ENCODE measurements around the gene FBXL17. TPM values are rescaled to one million over a fixed set of nuclear protein-coding genes. Genes with fewer than 3 reads are reported as not detected.

The FBXL17 gene
- total RNA-seq, 1 experiment from 2014 or later = 3.5 TPM

- ChIA-PET CTCF (interaction anchor here (1.6 kb wide), 1 partner anchor 84 kb away, joined by 20 read pairs; no protein-coding TSS in a partner anchor), POLR2A (no interaction called here)
- Mint-ChIP-seq H3K9me3 (no peaks in the 10 kb centered on the region), H3K36me3 (no peaks in the 10 kb centered on the region), H3K27me3 (ENCODE audit: low read depth) (no peaks in the 10 kb centered on the region), H3K4me3 (no peak overlapping the region), H3K4me1 (no peaks in the 10 kb centered on the region), H3K27ac (no peak overlapping the region)
- DNase-seq (ENCODE audit: low spot score) (no peak), ATAC-seq (no peak)
- TF ChIP-seq, protein P1, sequence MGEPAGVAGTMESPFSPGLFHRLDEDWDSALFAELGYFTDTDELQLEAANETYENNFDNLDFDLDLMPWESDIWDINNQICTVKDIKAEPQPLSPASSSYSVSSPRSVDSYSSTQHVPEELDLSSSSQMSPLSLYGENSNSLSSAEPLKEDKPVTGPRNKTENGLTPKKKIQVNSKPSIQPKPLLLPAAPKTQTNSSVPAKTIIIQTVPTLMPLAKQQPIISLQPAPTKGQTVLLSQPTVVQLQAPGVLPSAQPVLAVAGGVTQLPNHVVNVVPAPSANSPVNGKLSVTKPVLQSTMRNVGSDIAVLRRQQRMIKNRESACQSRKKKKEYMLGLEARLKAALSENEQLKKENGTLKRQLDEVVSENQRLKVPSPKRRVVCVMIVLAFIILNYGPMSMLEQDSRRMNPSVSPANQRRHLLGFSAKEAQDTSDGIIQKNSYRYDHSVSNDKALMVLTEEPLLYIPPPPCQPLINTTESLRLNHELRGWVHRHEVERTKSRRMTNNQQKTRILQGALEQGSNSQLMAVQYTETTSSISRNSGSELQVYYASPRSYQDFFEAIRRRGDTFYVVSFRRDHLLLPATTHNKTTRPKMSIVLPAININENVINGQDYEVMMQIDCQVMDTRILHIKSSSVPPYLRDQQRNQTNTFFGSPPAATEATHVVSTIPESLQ (CRISPR knock-in tag; IDR thresholded peaks at IDR 0.05) = no peak
- TF ChIP-seq NR2C2 (CRISPR knock-in tag; IDR thresholded peaks at IDR 0.05) (no peak), TCF7 (CRISPR knock-in tag; IDR thresholded peaks at IDR 0.05; ENCODE audit: low read depth) (no peak), JAZF1 (CRISPR knock-in tag; IDR thresholded peaks at IDR 0.05) (no peak), TEAD4 (CRISPR knock-in tag; IDR thresholded peaks at IDR 0.05) (no peak), ZNF138 (CRISPR knock-in tag; conservative IDR thresholded peaks at IDR 0.05) (no peak), TEAD1 (CRISPR knock-in tag; IDR thresholded peaks at IDR 0.05) (no peak)
Observed at GRCh38 chr5:108344103-108344822, 37.6 kb downstream of the FBXL17 start.

- ChIA-PET CTCF (no interaction called here), POLR2A (no interaction called here)
- Mint-ChIP-seq H3K27me3 (ENCODE audit: low read depth) (no peaks in the 10 kb centered on the region), H3K27ac (no peak overlapping the region), H3K4me1 (peaks cover 4% of the 10 kb centered on the region), H3K36me3 (no peaks in the 10 kb centered on the region), H3K4me3 (no peak overlapping the region), H3K9me3 (no peaks in the 10 kb centered on the region)
- TF ChIP-seq CDX4 (CRISPR knock-in tag; IDR thresholded peaks at IDR 0.05; ENCODE audit: borderline replicate concordance) = no peak
- TF ChIP-seq ZNF138 (CRISPR knock-in tag; conservative IDR thresholded peaks at IDR 0.05) = no peak
- TF ChIP-seq EMX1 (CRISPR knock-in tag; IDR thresholded peaks at IDR 0.05) = no peak
- TF ChIP-seq JUN (CRISPR knock-in tag; IDR thresholded peaks at IDR 0.05) = no peak
- TF ChIP-seq, protein P2, sequence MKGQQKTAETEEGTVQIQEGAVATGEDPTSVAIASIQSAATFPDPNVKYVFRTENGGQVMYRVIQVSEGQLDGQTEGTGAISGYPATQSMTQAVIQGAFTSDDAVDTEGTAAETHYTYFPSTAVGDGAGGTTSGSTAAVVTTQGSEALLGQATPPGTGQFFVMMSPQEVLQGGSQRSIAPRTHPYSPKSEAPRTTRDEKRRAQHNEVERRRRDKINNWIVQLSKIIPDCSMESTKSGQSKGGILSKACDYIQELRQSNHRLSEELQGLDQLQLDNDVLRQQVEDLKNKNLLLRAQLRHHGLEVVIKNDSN (CRISPR knock-in tag; IDR thresholded peaks at IDR 0.05) = no peak
- DNase-seq (ENCODE audit: low spot score) (no peak), ATAC-seq (no peak)
Observed at GRCh38 chr5:108341866-108342265, 40.0 kb downstream of the FBXL17 start.

- POLR2A ChIA-PET = no interaction called here
- H3K4me3 Mint-ChIP-seq = no peak overlapping the region
- CTCF ChIA-PET = no interaction called here
- TF ChIP-seq, protein P1 (CRISPR knock-in tag; IDR thresholded peaks at IDR 0.05) = no peak
- TF ChIP-seq RORB (CRISPR knock-in tag; IDR thresholded peaks at IDR 0.05) = no peak
- TF ChIP-seq ELF4 (CRISPR knock-in tag; IDR thresholded peaks at IDR 0.05; ENCODE audit: low read depth) = no peak
- TF ChIP-seq OVOL2 (CRISPR knock-in tag; IDR thresholded peaks at IDR 0.05; ENCODE audit: borderline replicate concordance) = no peak
- TF ChIP-seq, protein P3, sequence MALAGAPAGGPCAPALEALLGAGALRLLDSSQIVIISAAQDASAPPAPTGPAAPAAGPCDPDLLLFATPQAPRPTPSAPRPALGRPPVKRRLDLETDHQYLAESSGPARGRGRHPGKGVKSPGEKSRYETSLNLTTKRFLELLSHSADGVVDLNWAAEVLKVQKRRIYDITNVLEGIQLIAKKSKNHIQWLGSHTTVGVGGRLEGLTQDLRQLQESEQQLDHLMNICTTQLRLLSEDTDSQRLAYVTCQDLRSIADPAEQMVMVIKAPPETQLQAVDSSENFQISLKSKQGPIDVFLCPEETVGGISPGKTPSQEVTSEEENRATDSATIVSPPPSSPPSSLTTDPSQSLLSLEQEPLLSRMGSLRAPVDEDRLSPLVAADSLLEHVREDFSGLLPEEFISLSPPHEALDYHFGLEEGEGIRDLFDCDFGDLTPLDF (CRISPR knock-in tag; IDR thresholded peaks at IDR 0.05) = no peak
- TF ChIP-seq, protein P4, sequence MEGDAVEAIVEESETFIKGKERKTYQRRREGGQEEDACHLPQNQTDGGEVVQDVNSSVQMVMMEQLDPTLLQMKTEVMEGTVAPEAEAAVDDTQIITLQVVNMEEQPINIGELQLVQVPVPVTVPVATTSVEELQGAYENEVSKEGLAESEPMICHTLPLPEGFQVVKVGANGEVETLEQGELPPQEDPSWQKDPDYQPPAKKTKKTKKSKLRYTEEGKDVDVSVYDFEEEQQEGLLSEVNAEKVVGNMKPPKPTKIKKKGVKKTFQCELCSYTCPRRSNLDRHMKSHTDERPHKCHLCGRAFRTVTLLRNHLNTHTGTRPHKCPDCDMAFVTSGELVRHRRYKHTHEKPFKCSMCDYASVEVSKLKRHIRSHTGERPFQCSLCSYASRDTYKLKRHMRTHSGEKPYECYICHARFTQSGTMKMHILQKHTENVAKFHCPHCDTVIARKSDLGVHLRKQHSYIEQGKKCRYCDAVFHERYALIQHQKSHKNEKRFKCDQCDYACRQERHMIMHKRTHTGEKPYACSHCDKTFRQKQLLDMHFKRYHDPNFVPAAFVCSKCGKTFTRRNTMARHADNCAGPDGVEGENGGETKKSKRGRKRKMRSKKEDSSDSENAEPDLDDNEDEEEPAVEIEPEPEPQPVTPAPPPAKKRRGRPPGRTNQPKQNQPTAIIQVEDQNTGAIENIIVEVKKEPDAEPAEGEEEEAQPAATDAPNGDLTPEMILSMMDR (IDR thresholded peaks at IDR 0.05) = no peak
- no peak for TF ChIP-seq SOX15 (CRISPR knock-in tag; IDR thresholded peaks at IDR 0.05)
- no peak for TF ChIP-seq AR (CRISPR knock-in tag; IDR thresholded peaks at IDR 0.05)
Observed at GRCh38 chr5:108340131-108340530, 41.8 kb downstream of the FBXL17 start.

More at GRCh38 chr5:108340131-108340530, 41.8 kb downstream of the FBXL17 start:
- H3K4me1 Mint-ChIP-seq = peaks cover 4% of the 10 kb centered on the region
- no peaks in the 10 kb centered on the region for H3K36me3 Mint-ChIP-seq
- H3K9me3 Mint-ChIP-seq = no peaks in the 10 kb centered on the region
- no peak for ATAC-seq
- no peaks in the 10 kb centered on the region for H3K27me3 Mint-ChIP-seq (ENCODE audit: low read depth)
- no peak overlapping the region for H3K27ac Mint-ChIP-seq
- DNase-seq (ENCODE audit: low spot score) = no peak

Measured in WTC11 (cell line).